Hindlimb muscle (tissue), 1 donor: Measurements from ENCODE around the gene CREBBP. TPM values are rescaled to one million over a fixed set of nuclear protein-coding genes. Genes with fewer than 3 reads are reported as not detected.
"Not testable (repeated sequence)": the region's sequence is repeated elsewhere in the genome, so short reads cannot be mapped to it uniquely, and the experiment has no call there.

Experiments used
- DNase-seq: peaks from one replicate; pipeline ENCODE4 v3.0.0-alpha.2; 2013
- polyA plus RNA-seq: library from polyadenylated mRNA; unstranded; fragments of 120-200 nt; gene quantifications from one replicate; pipeline ENCODE4 v1.2.1, GENCODE V29; 2013; ENCODE audit not compliant: insufficient read length

Gene CREBBP
- 56.5 TPM for polyA plus RNA-seq

- DNase-seq, result peak; percentile 92
Observed at GRCh38 chr16:3880623-3881498, at the start of gene CREBBP. Gene CREBBP (minus strand): TSS chr16:3880713. CDS start chr16:3879916, 797 bp downstream.

- DNase-seq, result not testable (repeated sequence)
Observed at GRCh38 chr16:3927147-3927546, 46.6 kb upstream of the CREBBP start.

- no peak for DNase-seq
Observed at GRCh38 chr16:3924763-3925162, 44.2 kb upstream of the CREBBP start.

- DNase-seq, result no peak
Observed at GRCh38 chr16:3922241-3922640, 41.7 kb upstream of the CREBBP start.

GRCh38 chr16:3920206-3920605 lies 39.7 kb upstream of the CREBBP start:
- DNase-seq, result no peak

- DNase-seq, result no peak
Observed at GRCh38 chr16:3919413-3919812, 38.9 kb upstream of the CREBBP start.

- no peak for DNase-seq
Observed at GRCh38 chr16:3915426-3916260, 35.1 kb upstream of the CREBBP start.

- DNase-seq, result no peak
Observed at GRCh38 chr16:3912897-3913296, 32.4 kb upstream of the CREBBP start.

GRCh38 chr16:3912373-3912772 lies 31.9 kb upstream of the CREBBP start:
- DNase-seq, result no peak

GRCh38 chr16:3911741-3912140 lies 31.2 kb upstream of the CREBBP start:
- not testable (repeated sequence) for DNase-seq

GRCh38 chr16:3909791-3910583 lies 29.5 kb upstream of the CREBBP start:
- no peak for DNase-seq

GRCh38 chr16:3908951-3909437 lies 28.5 kb upstream of the CREBBP start:
- no peak for DNase-seq

- no peak for DNase-seq
Observed at GRCh38 chr16:3907586-3907985, 27.1 kb upstream of the CREBBP start.

GRCh38 chr16:3906363-3906762 lies 25.9 kb upstream of the CREBBP start:
- no peak for DNase-seq

- DNase-seq, result no peak
Observed at GRCh38 chr16:3904875-3905274, 24.4 kb upstream of the CREBBP start.

- no peak for DNase-seq
Observed at GRCh38 chr16:3890091-3890490, 9.6 kb upstream of the CREBBP start.

GRCh38 chr16:3889059-3889458 lies 8.5 kb upstream of the CREBBP start:
- no peak for DNase-seq

GRCh38 chr16:3885999-3886398 lies 5.5 kb upstream of the CREBBP start:
- not testable (repeated sequence) for DNase-seq

GRCh38 chr16:3884398-3884797 lies 3.9 kb upstream of the CREBBP start:
- no peak for DNase-seq

GRCh38 chr16:3882531-3882930 lies 2.0 kb upstream of the CREBBP start:
- DNase-seq, result no peak

GRCh38 chr16:3881499-3881990 lies 1.0 kb upstream of the CREBBP start:
- DNase-seq, result no peak

- DNase-seq, result peak; percentile 82
Observed at GRCh38 chr16:3879887-3880564, 487 bp downstream of the CREBBP start.
